ENCODE data around the gene RUFY4. TPM values are rescaled to one million over a fixed set of nuclear protein-coding genes. Genes with fewer than 3 reads are reported as not detected.

The RUFY4 gene
- polyA plus RNA-seq, 1 experiment = not detected

GRCh38 chr2:218073185-218073584, 4.1 kb downstream of the RUFY4 start:
- CTCF ChIA-PET = interaction anchor here (0.8 to 3.6 kb wide), 5 partner anchors 15 to 287 kb away, joined by 3 to 28 read pairs (median 4); no protein-coding TSS in a partner anchor
- POLR2A ChIA-PET = no interaction called here
- Histone ChIP-seq H3K36me3 (ENCODE audit: control insufficient read depth, insufficient read depth, low read length) (no peaks in the 10 kb centered on the region), H3K4me3 (ENCODE audit: low read depth, low read length) (no peak overlapping the region), H3K27me3 (ENCODE audit: control insufficient read depth, insufficient read depth, low read length) (peaks cover 40% of the 10 kb centered on the region)
- TF ChIP-seq CTCF (IDR thresholded peaks at IDR 0.05; ENCODE audit: insufficient read depth, low read depth, low read length) = no peak
- DNase-seq (ENCODE audit: low read depth) = no peak

- no peak for DNase-seq (ENCODE audit: low read depth)
- ChIA-PET CTCF (interaction anchor here (0.8 to 3.6 kb wide), 5 partner anchors 16 to 288 kb away, joined by 3 to 28 read pairs (median 4); no protein-coding TSS in a partner anchor), POLR2A (no interaction called here)
- peak; percentile 64 for TF ChIP-seq CTCF (IDR thresholded peaks at IDR 0.05; ENCODE audit: insufficient read depth, low read depth, low read length)
- no peak overlapping the region for H3K4me3 ChIP-seq (ENCODE audit: low read depth, low read length)
- no peaks in the 10 kb centered on the region for H3K36me3 ChIP-seq (ENCODE audit: control insufficient read depth, insufficient read depth, low read length)
- peaks cover 38% of the 10 kb centered on the region for H3K27me3 ChIP-seq (ENCODE audit: control insufficient read depth, insufficient read depth, low read length)
Measured at GRCh38 chr2:218074031-218074430, 5.0 kb downstream of the RUFY4 start.

- CTCF ChIA-PET = interaction anchor here (3.6 to 6.2 kb wide), 2 partner anchors 7 to 290 kb away, joined by 28 to 39 read pairs; partner anchors contain the start of gene RUFY4
Measured at GRCh38 chr2:218075975-218076811, 7.1 kb downstream of the RUFY4 start.

GRCh38 chr2:218077464-218078216, 8.6 kb downstream of the RUFY4 start:
- ChIA-PET POLR2A (interaction anchor here (0.6 kb wide), 1 partner anchor 143 kb away, joined by 3 read pairs; no protein-coding TSS in a partner anchor), CTCF (interaction anchor here (0.7 to 6.2 kb wide), 2 partner anchors 9 to 11 kb away, joined by 3 to 39 read pairs; partner anchors contain the start of gene RUFY4)
- no peak for DNase-seq (ENCODE audit: low read depth)
- no peaks in the 10 kb centered on the region for H3K36me3 ChIP-seq (ENCODE audit: control insufficient read depth, insufficient read depth, low read length)
- no peak overlapping the region for H3K4me3 ChIP-seq (ENCODE audit: low read depth, low read length)
- H3K27me3 ChIP-seq (ENCODE audit: control insufficient read depth, insufficient read depth, low read length) = peaks cover 33% of the 10 kb centered on the region
- no peak for TF ChIP-seq CTCF (IDR thresholded peaks at IDR 0.05; ENCODE audit: insufficient read depth, low read depth, low read length)

More at GRCh38 chr2:218075975-218076811, 7.1 kb downstream of the RUFY4 start:
- no peak for DNase-seq (ENCODE audit: low read depth)
- POLR2A ChIA-PET = no interaction called here
- Histone ChIP-seq H3K27me3 (ENCODE audit: control insufficient read depth, insufficient read depth, low read length) (peaks cover 38% of the 10 kb centered on the region), H3K36me3 (ENCODE audit: control insufficient read depth, insufficient read depth, low read length) (no peaks in the 10 kb centered on the region), H3K4me3 (ENCODE audit: low read depth, low read length) (no peak overlapping the region)
- no peak for TF ChIP-seq CTCF (IDR thresholded peaks at IDR 0.05; ENCODE audit: insufficient read depth, low read depth, low read length)

Measured in BJ (cell line).